Kidney (tissue), 14 donors: ENCODE measurements around the gene PXYLP1. TPM values are rescaled to one million over a fixed set of nuclear protein-coding genes. Genes with fewer than 3 reads are reported as not detected.

ENCODE experiments used
- DNase-seq, 5 donors: peaks; one replicate each; pipeline ENCODE4 v3.0.0-alpha.2; 2013 to 2020
- FAIRE-seq: peaks from 2 replicates; lab custom pipeline; 2012; peaks lifted over from hg19 to GRCh38; lab: Jason Lieb, UNC
- H3K27ac ChIP-seq, 2 donors: one replicate each; pipeline ENCODE4 v1.7.0; 2013; ENCODE audit warnings: low read depth in 2 of 2, low read length in 2 of 2, inconsistent platforms in 1 of 2
- H3K27me3 ChIP-seq: one replicate; pipeline ENCODE4 v1.7.1; 2013; ENCODE audit warnings: low read length, inconsistent platforms; ENCODE audit not compliant: control insufficient read depth, insufficient read depth
- H3K36me3 ChIP-seq, 3 donors: one replicate each; pipeline versions ENCODE4 v1.7.0 to v1.7.1; 2013; ENCODE audit warnings: low read length in 3 of 3, control low read depth in 1 of 3, inconsistent platforms in 1 of 3; ENCODE audit not compliant: insufficient read depth in 3 of 3, control insufficient read depth in 2 of 3
- H3K4me1 ChIP-seq, 3 donors: one replicate each; pipeline versions ENCODE4 v1.7.0 to v1.7.1; 2013; ENCODE audit warnings: low read length in 3 of 3, inconsistent platforms in 1 of 3, low read depth in 1 of 3; ENCODE audit not compliant: control insufficient read depth in 2 of 3, insufficient read depth in 2 of 3
- H3K4me3 ChIP-seq, 3 donors: one replicate each; pipeline versions ENCODE4 v1.7.0 to v1.8.1; 2013; ENCODE audit warnings: low read length in 3 of 3, control low read depth in 1 of 3, inconsistent platforms in 1 of 3
- H3K9ac ChIP-seq, 3 donors: one replicate each; pipeline versions ENCODE4 v1.7.0 to v1.7.1; 2013; ENCODE audit warnings: low read length in 3 of 3, control low read depth in 1 of 3, inconsistent platforms in 1 of 3
- H3K9me3 ChIP-seq, 3 donors: one replicate each; pipeline versions ENCODE4 v1.7.0 to v1.7.1; 2013; ENCODE audit warnings: low read length in 3 of 3, control low read depth in 1 of 3, inconsistent platforms in 1 of 3; ENCODE audit not compliant: control insufficient read depth in 2 of 3, insufficient read depth in 1 of 3
- CTCF ChIP-seq: IDR thresholded peaks from 3 replicates; pipeline ENCODE4 v1.5.1; 2012; ENCODE audit warnings: mild to moderate bottlenecking, moderate library complexity, borderline replicate concordance; ENCODE audit not compliant: insufficient read depth; ENCODE audit errors: extremely low read depth
- intact Hi-C: fragments of 100-400 bp; cut with DNase I; formaldehyde crosslinking; loops from one replicate; pipeline ENCODE4 v1.11.1; 2022
- polyA plus RNA-seq: library from polyadenylated mRNA; stranded (reverse); fragments of 350-450 nt; fragmentation: Illumina TruSeq; extraction: RNeasy Lipid Tissue Mini Kit (QIAGEN cat#74804); gene quantifications from one replicate; pipeline ENCODE4 v1.2.3, GENCODE V29; 2014; ENCODE audit warnings: low read depth, low replicate concordance; ENCODE audit not compliant: insufficient read depth
- total RNA-seq: library from RNA; stranded (reverse); fragmentation: NEBNext Ultra II Directional; extraction: Animal tissue kit (Norgen Biotek cat#: 25700); gene quantifications from one replicate; pipeline ENCODE4 v1.2.1, GENCODE V29; 2021
- donor health status: control.
- donor health status: control.
- donor health status: control.
- donor health status: control.
- donor health status: control.
- donor health status: DM: yes; HTN: yes; CAD: no.
- donor health status: Normal renal cell carcinoma (clear cell type).

The PXYLP1 gene
- total and polyA plus RNA-seq, 2 donors from 2014 or later = 5.4 to 11.9 TPM

GRCh38 chr3:141267629-141268028, 36.0 kb downstream of the PXYLP1 start:
- intact Hi-C loops = no loop called here
- no peak overlapping the region for H3K27ac ChIP-seq
- H3K36me3 ChIP-seq = no peaks in the 10 kb centered on the region
- FAIRE-seq (no peak), DNase-seq (no peak)
- no peaks in the 10 kb centered on the region for H3K9me3 ChIP-seq
- no peak overlapping the region for H3K9ac ChIP-seq
- H3K4me1 ChIP-seq = peaks cover 0 to 7% (median 0%) of the 10 kb centered on the region in 3 donors
- H3K4me3 ChIP-seq = peak overlapping the region in 1 of 3 donors; percentile 20
- TF ChIP-seq CTCF = no peak
- H3K27me3 ChIP-seq = no peaks in the 10 kb centered on the region

DNA sequence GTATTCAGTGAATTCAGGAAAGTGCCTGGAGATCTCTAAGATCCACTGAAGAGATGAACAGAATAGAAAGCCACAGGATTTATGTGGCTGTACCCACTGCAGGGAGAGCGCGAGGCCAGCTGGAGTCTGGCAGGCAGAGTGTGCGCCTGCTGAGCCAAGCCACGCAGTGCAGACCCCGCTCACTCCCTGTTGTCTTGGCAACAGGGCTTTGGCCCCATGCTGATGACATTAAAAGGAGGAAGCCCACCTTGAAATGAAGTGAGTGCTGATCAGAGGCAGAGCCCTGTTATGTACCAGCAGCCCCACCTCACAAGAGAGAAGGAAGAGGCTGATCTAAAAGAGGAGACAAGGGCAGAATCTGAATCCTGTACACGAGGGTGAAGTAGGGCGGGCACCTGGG, 36.7 kb downstream of the PXYLP1 start:
- DNase-seq (no peak), FAIRE-seq (no peak)
- H3K27ac ChIP-seq = no peak overlapping the region
- peaks cover 0 to 7% (median 0%) of the 10 kb centered on the region in 3 donors for H3K4me1 ChIP-seq
- H3K36me3 ChIP-seq = no peaks in the 10 kb centered on the region
- TF ChIP-seq CTCF = no peak
- no peaks in the 10 kb centered on the region for H3K27me3 ChIP-seq
- no peak overlapping the region for H3K4me3 ChIP-seq
- H3K9me3 ChIP-seq = no peaks in the 10 kb centered on the region
- H3K9ac ChIP-seq = no peak overlapping the region
- intact Hi-C loops = no loop called here

DNA sequence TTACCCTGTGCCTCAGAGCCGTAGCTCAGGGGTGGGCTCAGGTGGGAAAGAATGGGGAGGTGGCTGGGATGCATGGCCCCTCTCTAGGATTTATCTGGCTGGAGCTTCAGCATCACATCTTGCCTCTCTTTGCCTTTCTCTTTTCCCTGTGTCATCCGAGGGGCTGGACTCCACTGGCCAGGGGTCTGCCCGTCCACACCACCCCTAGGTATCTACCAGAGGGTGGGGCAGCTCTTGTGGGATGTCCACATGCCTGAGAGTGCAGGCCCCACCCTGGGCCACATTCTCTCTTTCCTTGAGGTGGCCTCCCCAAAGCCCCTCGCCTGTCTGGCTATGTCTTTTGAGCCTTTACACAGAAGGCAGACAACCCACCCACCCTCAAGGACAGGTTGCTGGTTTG, 37.2 kb downstream of the PXYLP1 start:
- TF ChIP-seq CTCF = no peak
- H3K27ac ChIP-seq = no peak overlapping the region
- H3K36me3 ChIP-seq = no peaks in the 10 kb centered on the region
- no peak overlapping the region for H3K9ac ChIP-seq
- H3K4me1 ChIP-seq = peaks cover 0 to 7% (median 0%) of the 10 kb centered on the region in 3 donors
- H3K9me3 ChIP-seq = no peaks in the 10 kb centered on the region
- H3K27me3 ChIP-seq = no peaks in the 10 kb centered on the region
- intact Hi-C loops = no loop called here
- FAIRE-seq = no peak
- H3K4me3 ChIP-seq = no peak overlapping the region
- no peak for DNase-seq

DNA sequence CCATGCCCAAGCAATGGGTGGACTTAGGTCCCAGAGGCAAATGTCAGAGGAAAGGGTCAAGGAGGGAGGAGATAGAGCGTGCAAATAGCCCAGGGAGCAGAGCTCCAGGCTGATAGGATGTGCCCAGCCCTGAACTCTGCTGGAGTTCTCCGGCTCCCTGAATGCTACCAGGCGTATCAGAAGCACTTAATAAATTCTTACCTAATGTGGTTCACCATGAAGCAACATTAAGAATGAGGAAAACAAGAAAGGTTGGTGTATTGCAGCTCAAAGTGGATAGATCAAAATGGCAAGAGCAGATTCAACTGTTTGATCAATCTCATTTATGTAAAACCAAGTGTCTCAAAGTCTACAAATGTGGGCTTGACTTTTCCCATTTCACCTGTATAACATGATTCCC, 38.3 kb downstream of the PXYLP1 start:
- Histone ChIP-seq H3K9ac (no peak overlapping the region), H3K27me3 (no peaks in the 10 kb centered on the region), H3K9me3 (no peaks in the 10 kb centered on the region), H3K4me1 (peaks cover 0 to 7% (median 0%) of the 10 kb centered on the region in 3 donors), H3K36me3 (no peaks in the 10 kb centered on the region), H3K4me3 (no peak overlapping the region), H3K27ac (no peak overlapping the region)
- intact Hi-C loops = no loop called here
- DNase-seq (peak in 2 of 5 donors; percentile 38 to 42), FAIRE-seq (no peak)
- no peak for TF ChIP-seq CTCF
